Measurements from ENCODE around the gene CLCN6.

DNA sequence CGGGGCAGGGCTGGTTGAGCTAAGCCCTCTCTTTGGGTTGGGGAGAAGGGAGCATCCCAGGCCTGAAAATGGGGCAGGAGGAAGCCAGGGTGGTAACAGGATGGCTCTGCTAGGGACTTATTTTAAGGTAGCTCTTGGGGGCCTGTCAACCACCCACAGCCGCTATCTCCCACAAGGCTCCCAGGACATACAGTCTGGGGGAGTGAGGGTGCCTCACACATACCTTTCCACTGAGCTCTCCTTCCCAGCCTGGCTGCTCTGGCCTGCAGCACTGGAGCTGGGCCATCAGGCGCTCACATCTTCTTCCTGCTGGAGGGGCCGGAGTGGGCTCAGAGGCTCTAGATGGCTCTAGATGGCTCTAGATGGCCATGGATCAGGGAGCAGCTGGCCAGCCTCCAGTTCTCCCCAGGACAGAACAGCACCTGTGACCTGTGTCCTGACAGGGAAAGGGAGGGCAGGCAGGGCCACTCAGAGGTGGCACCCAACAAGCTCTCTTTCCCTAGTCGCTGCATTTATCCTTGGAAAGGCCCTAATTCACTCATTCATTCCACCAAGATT, 63.7 kb downstream of the CLCN6 start:
- TF ChIP-seq, protein P1, sequence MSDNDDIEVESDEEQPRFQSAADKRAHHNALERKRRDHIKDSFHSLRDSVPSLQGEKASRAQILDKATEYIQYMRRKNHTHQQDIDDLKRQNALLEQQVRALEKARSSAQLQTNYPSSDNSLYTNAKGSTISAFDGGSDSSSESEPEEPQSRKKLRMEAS (IDR thresholded peaks at IDR 0.05; ENCODE audit: low read depth, low read length), result no peak
- TF ChIP-seq, protein P2, sequence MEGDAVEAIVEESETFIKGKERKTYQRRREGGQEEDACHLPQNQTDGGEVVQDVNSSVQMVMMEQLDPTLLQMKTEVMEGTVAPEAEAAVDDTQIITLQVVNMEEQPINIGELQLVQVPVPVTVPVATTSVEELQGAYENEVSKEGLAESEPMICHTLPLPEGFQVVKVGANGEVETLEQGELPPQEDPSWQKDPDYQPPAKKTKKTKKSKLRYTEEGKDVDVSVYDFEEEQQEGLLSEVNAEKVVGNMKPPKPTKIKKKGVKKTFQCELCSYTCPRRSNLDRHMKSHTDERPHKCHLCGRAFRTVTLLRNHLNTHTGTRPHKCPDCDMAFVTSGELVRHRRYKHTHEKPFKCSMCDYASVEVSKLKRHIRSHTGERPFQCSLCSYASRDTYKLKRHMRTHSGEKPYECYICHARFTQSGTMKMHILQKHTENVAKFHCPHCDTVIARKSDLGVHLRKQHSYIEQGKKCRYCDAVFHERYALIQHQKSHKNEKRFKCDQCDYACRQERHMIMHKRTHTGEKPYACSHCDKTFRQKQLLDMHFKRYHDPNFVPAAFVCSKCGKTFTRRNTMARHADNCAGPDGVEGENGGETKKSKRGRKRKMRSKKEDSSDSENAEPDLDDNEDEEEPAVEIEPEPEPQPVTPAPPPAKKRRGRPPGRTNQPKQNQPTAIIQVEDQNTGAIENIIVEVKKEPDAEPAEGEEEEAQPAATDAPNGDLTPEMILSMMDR (IDR thresholded peaks at IDR 0.05; ENCODE audit: low read depth, low read length), result no peak
- TF ChIP-seq POLR2A (IDR thresholded peaks at IDR 0.05; ENCODE audit: extremely low read depth, insufficient read length) (no peak), MYC (IDR thresholded peaks at IDR 0.05; ENCODE audit: low read depth, low read length) (no peak)

Measured in NB4 (cell line).